ENCODE data around the gene HMGB3. TPM values are rescaled to one million over a fixed set of nuclear protein-coding genes. Genes with fewer than 3 reads are reported as not detected.
"Not testable (repeated sequence)": the region's sequence is repeated elsewhere in the genome, so short reads cannot be mapped to it uniquely, and the experiment has no call there.

HMGB3 gene
- total RNA-seq, 4 donors from 2014 or later: 2.6 to 23.2 (median 8.6) TPM

GRCh38 chrX:150983521-150984168 is 510 bp downstream of the HMGB3 start:
- no peaks in the 10 kb centered on the region for H3K36me3 ChIP-seq
- intact Hi-C loops (cut with DNase I; ENCODE audit: low total_unique reads) (no loop called here), in situ Hi-C loops (cut with MboI; ENCODE audit: low pct_ligation_motif_present in 1 of 4, low pct_unique_long_range_greater_than_20kb in 1 of 4, low sequenced_read_pairs in 3 of 4) (loop anchor here in 1 of 4 donors (25.0 kb wide), 1 partner anchor 196 kb away; no protein-coding TSS in a partner anchor)
- H3K4me3 ChIP-seq: peak overlapping the region; percentile 31 to 62 (median 56)
- no peak for DNase-seq
- WGBS, 2 donors (ENCODE audit: low coverage in 1 of 2): 47% methylated on average over 24 of the region's 96 CpGs; no CpG with 5 or more reads in 1 of the 2 donors
- H3K4me1 ChIP-seq: peaks cover 0 to 10% (median 0%) of the 10 kb centered on the region in 4 donors
- H3K27me3 ChIP-seq: no peaks in the 10 kb centered on the region
- TF ChIP-seq, protein P1, sequence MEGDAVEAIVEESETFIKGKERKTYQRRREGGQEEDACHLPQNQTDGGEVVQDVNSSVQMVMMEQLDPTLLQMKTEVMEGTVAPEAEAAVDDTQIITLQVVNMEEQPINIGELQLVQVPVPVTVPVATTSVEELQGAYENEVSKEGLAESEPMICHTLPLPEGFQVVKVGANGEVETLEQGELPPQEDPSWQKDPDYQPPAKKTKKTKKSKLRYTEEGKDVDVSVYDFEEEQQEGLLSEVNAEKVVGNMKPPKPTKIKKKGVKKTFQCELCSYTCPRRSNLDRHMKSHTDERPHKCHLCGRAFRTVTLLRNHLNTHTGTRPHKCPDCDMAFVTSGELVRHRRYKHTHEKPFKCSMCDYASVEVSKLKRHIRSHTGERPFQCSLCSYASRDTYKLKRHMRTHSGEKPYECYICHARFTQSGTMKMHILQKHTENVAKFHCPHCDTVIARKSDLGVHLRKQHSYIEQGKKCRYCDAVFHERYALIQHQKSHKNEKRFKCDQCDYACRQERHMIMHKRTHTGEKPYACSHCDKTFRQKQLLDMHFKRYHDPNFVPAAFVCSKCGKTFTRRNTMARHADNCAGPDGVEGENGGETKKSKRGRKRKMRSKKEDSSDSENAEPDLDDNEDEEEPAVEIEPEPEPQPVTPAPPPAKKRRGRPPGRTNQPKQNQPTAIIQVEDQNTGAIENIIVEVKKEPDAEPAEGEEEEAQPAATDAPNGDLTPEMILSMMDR (IDR thresholded peaks at IDR 0.05): no peak
- TF ChIP-seq EP300 (IDR thresholded peaks at IDR 0.05; ENCODE audit: low read depth) (no peak), POLR2A (IDR thresholded peaks at IDR 0.05) (no peak), POLR2AphosphoS5 (IDR thresholded peaks at IDR 0.05) (no peak)
- H3K9me3 ChIP-seq: no peaks in the 10 kb centered on the region
- H3K27ac ChIP-seq: peak overlapping the region; percentile 77 to 89 (median 86)

- no peak for DNase-seq
- Histone ChIP-seq H3K4me1 (peaks cover 0 to 10% (median 0%) of the 10 kb centered on the region in 4 donors), H3K27me3 (no peaks in the 10 kb centered on the region), H3K27ac (peak overlapping the region in 3 of 4 donors; percentile 38 to 57 (median 50)), H3K4me3 (peak overlapping the region; percentile 22 to 60 (median 44)), H3K9me3 (no peaks in the 10 kb centered on the region), H3K36me3 (no peaks in the 10 kb centered on the region)
- WGBS, 2 donors (ENCODE audit: low coverage in 1 of 2): 57% methylated on average over 37 of the region's 93 CpGs; no CpG with 5 or more reads in 1 of the 2 donors
- TF ChIP-seq EP300 (IDR thresholded peaks at IDR 0.05; ENCODE audit: low read depth): no peak
- TF ChIP-seq, protein P1 (IDR thresholded peaks at IDR 0.05): no peak
- no peak for TF ChIP-seq POLR2AphosphoS5 (IDR thresholded peaks at IDR 0.05)
- no peak for TF ChIP-seq POLR2A (IDR thresholded peaks at IDR 0.05)
- in situ Hi-C loops (cut with MboI; ENCODE audit: low pct_ligation_motif_present in 1 of 4, low pct_unique_long_range_greater_than_20kb in 1 of 4, low sequenced_read_pairs in 3 of 4) (loop anchor here in 1 of 4 donors (25.0 kb wide), 1 partner anchor 197 kb away; no protein-coding TSS in a partner anchor), intact Hi-C loops (cut with DNase I; ENCODE audit: low total_unique reads) (no loop called here)
Observed at GRCh38 chrX:150984169-150984824, 1.2 kb downstream of the HMGB3 start.

GRCh38 chrX:150987687-150988086 is 4.6 kb downstream of the HMGB3 start:
- H3K4me3 ChIP-seq: not testable (repeated sequence)
- 86 to 97% methylated on average over 5 to 6 of the region's 6 CpGs for WGBS, 2 donors (ENCODE audit: low coverage in 1 of 2)
- in situ Hi-C loops (cut with MboI; ENCODE audit: low pct_ligation_motif_present in 1 of 4, low pct_unique_long_range_greater_than_20kb in 1 of 4, low sequenced_read_pairs in 3 of 4): loop anchor here in 1 of 4 donors (25.0 kb wide), 1 partner anchor 200 kb away; no protein-coding TSS in a partner anchor

GRCh38 chrX:150989420-150989819 is 6.3 kb downstream of the HMGB3 start:
- TF ChIP-seq, protein P1 (IDR thresholded peaks at IDR 0.05): no peak
- no peak for TF ChIP-seq POLR2A (IDR thresholded peaks at IDR 0.05)
- no peak for TF ChIP-seq EP300 (IDR thresholded peaks at IDR 0.05; ENCODE audit: low read depth)
- TF ChIP-seq POLR2AphosphoS5 (IDR thresholded peaks at IDR 0.05): no peak
- Histone ChIP-seq H3K27me3 (no peaks in the 10 kb centered on the region), H3K9me3 (no peaks in the 10 kb centered on the region), H3K4me1 (peaks cover 0 to 4% (median 0%) of the 10 kb centered on the region in 4 donors), H3K27ac (no peak overlapping the region), H3K4me3 (no peak overlapping the region), H3K36me3 (no peaks in the 10 kb centered on the region)
- WGBS, 2 donors (ENCODE audit: low coverage in 1 of 2): 91 to 100% methylated on average over 1 to 2 of the region's 2 CpGs
- DNase-seq: no peak
- intact Hi-C loops (cut with DNase I; ENCODE audit: low total_unique reads) (no loop called here), in situ Hi-C loops (cut with MboI; ENCODE audit: low pct_ligation_motif_present in 1 of 4, low pct_unique_long_range_greater_than_20kb in 1 of 4, low sequenced_read_pairs in 3 of 4) (loop anchor here in 1 of 4 donors (25.0 kb wide), 1 partner anchor 202 kb away; no protein-coding TSS in a partner anchor)

More at GRCh38 chrX:150987687-150988086, 4.6 kb downstream of the HMGB3 start:
- H3K9me3 ChIP-seq; H3K27me3 ChIP-seq; H3K27ac ChIP-seq; DNase-seq; H3K36me3 ChIP-seq; intact Hi-C loops (cut with DNase I; ENCODE audit: low total_unique reads); H3K4me1 ChIP-seq: not testable (repeated sequence)

Measured in transverse colon (tissue), 4 donors.